Left lung (tissue), 10 donors: Measurements from ENCODE around the gene KSR1. TPM values are rescaled to one million over a fixed set of nuclear protein-coding genes. Genes with fewer than 3 reads are reported as not detected.
A peak's percentile ranks its signal among the peaks of the same experiment; 100 is the strongest.

Experiments
- ATAC-seq: fragments of 200-7000 bp; cut with Tn5 transposase; one replicate; pipeline ENCODE4 v1.9.1; 2020; ENCODE audit warnings: moderate library complexity
- DNase-seq, 4 donors: peaks; one replicate each; pipeline ENCODE4 v3.0.0-alpha.2; 2013 to 2020
- H3K27ac ChIP-seq, 2 donors: fragments of 200-600 bp; sonication (generic) in 1 of 2; one replicate each; pipeline versions ENCODE4 v1.5.0 to v1.8.0; 2020 to 2021
- H3K27me3 ChIP-seq, 2 donors: fragments of 200-600 bp; sonication (generic) in 1 of 2; one replicate each; pipeline versions ENCODE4 v1.5.0 to v1.8.0; 2020 to 2021
- H3K36me3 ChIP-seq, 2 donors: fragments of 200-600 bp; sonication (generic) in 1 of 2; one replicate each; pipeline versions ENCODE4 v1.5.0 to v1.8.0; 2020 to 2021
- H3K4me1 ChIP-seq, 2 donors: fragments of 200-600 bp; one replicate each; pipeline ENCODE4 v1.8.0; 2021
- H3K4me3 ChIP-seq, 2 donors: fragments of 200-600 bp; sonication (generic) in 1 of 2; one replicate each; pipeline versions ENCODE4 v1.5.0 to v1.8.0; 2020 to 2021; ENCODE audit warnings: mild to moderate bottlenecking in 1 of 2
- H3K9me3 ChIP-seq, 2 donors: fragments of 200-600 bp; sonication (generic) in 1 of 2; one replicate each; pipeline versions ENCODE4 v1.5.0 to v1.8.0; 2020 to 2021
- intact Hi-C, 2 donors: fragments of 100-400 bp; cut with DNase I; formaldehyde crosslinking; loops; one replicate each; pipeline versions ENCODE4 v1.11.2 to v1.14.2; 2022
- polyA plus RNA-seq, 6 donors: library from polyadenylated mRNA; unstranded; fragments of 120-200 nt; gene quantifications; one replicate each; pipeline ENCODE4 v1.2.1, GENCODE V29; 2013; ENCODE audit not compliant: insufficient read length in 6 of 6
- total RNA-seq, 2 donors: library from RNA; stranded (reverse); fragmentation: NEBNext Ultra II Directional; extraction: Animal tissue kit (Norgen Biotek cat#: 25700); gene quantifications; one replicate each; pipeline ENCODE4 v1.2.1, GENCODE V29; 2021
- TF ChIP-seq, protein P1 (sequence below), 2 donors: fragments of 200-600 bp; sonication (generic) in 1 of 2; IDR thresholded peaks; one replicate each; pipeline versions ENCODE4 v1.5.0 to v1.8.0; 2021; ENCODE audit warnings: antibody characterized with exemption in 2 of 2
- donor health status: DM: no; HTN: yes; CAD: no.
- donor health status: DM: no; HTN: no; CAD: no.

Gene KSR1
- total and polyA plus RNA-seq, 8 donors = 35.0 to 70.0 (median 62.5) TPM

DNA sequence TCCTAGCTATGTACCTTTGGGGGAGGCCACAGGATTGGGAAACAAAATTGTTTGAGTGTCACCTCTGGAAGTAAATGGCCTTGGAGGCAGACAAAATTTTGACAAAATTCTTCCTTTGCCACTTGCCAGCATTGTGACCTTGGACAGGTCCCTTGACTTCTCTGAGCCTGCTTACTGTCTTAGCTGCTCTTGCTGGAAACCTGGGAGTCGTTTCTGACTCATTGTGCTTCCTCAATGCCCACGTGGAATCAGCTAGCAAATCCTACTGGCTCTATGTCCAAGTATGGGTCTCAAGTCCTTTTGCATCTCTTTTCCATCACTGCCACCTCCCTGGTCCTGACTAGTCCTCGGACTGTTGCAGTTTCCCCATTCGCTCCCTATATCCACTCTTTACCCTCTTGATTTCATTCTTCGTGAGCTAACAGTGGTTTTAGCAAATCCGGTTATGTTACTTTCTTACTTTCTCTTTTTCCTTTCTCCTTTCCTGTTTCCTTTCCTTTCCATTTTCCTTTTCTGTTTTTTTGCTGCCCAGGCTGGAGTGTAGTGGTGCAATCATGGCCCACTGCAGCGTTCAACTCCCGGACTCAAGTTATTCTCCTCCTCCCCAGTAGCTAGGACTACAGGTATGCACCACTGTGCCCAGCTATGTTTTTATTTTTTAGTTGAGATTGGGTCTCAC lies 106.7 kb downstream of the KSR1 start:
- DNase-seq = no peak
- H3K4me1 ChIP-seq = peaks cover 22 to 73% of the 10 kb centered on the region in 2 donors
- intact Hi-C loops = no loop called here
- H3K27me3 ChIP-seq = no peaks in the 10 kb centered on the region
- no peaks in the 10 kb centered on the region for H3K9me3 ChIP-seq
- TF ChIP-seq, protein P1, sequence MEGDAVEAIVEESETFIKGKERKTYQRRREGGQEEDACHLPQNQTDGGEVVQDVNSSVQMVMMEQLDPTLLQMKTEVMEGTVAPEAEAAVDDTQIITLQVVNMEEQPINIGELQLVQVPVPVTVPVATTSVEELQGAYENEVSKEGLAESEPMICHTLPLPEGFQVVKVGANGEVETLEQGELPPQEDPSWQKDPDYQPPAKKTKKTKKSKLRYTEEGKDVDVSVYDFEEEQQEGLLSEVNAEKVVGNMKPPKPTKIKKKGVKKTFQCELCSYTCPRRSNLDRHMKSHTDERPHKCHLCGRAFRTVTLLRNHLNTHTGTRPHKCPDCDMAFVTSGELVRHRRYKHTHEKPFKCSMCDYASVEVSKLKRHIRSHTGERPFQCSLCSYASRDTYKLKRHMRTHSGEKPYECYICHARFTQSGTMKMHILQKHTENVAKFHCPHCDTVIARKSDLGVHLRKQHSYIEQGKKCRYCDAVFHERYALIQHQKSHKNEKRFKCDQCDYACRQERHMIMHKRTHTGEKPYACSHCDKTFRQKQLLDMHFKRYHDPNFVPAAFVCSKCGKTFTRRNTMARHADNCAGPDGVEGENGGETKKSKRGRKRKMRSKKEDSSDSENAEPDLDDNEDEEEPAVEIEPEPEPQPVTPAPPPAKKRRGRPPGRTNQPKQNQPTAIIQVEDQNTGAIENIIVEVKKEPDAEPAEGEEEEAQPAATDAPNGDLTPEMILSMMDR (IDR thresholded peaks at IDR 0.05) = no peak
- H3K4me3 ChIP-seq = no peak overlapping the region
- ATAC-seq = no peak
- peaks cover 0 to 2% of the 10 kb centered on the region in 2 donors for H3K36me3 ChIP-seq
- H3K27ac ChIP-seq = peak overlapping the region; percentile 29 to 60

DNA sequence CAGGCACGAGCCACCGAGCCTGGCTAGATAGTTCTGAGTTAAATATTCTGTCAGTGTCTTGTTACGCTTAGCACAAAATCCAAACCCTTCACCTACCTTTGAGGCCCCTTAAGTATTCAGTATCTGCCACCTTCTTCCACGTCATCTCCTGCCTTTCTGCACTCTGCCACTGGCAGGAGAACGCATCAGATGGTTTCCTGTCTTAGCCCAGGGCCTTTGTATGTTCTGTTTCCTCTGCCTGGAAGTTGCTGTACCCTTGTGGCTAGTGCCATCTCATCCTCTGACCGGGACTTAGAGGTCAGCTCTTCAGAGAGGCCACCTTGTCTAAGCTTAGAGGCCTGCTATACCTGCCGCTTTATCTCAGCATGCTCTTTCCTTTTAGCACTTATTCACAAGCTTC lies 107.3 kb downstream of the KSR1 start:
- Histone ChIP-seq H3K4me3 (no peak overlapping the region), H3K27ac (peak overlapping the region; percentile 29 to 60), H3K4me1 (peaks cover 22 to 74% of the 10 kb centered on the region in 2 donors), H3K9me3 (no peaks in the 10 kb centered on the region), H3K36me3 (no peaks in the 10 kb centered on the region), H3K27me3 (no peaks in the 10 kb centered on the region)
- TF ChIP-seq, protein P1 (IDR thresholded peaks at IDR 0.05) = no peak
- intact Hi-C loops = no loop called here
- ATAC-seq = no peak
- no peak for DNase-seq

DNA sequence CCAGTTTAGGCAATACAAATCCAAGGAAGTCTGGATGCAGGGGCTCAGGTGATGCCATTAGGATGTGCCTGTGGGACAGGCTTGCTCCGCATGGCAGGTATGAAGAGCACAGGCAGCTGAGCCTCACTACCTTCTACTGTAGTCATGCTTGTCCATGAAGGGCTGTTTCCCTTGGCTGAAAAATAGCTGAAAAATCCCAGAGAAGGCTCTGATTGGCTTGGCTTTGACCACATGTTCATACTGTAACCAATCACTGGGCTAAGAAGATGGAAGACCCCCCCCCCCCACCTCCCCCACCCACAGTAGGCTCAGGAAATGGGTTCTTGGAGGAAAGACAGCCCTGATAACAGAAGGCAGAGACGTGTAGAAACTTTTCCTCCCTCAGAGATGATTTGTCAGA lies 108.2 kb downstream of the KSR1 start:
- no peak overlapping the region for H3K4me3 ChIP-seq
- DNase-seq (no peak), ATAC-seq (no peak)
- H3K4me1 ChIP-seq = peaks cover 16 to 71% of the 10 kb centered on the region in 2 donors
- H3K27me3 ChIP-seq = no peaks in the 10 kb centered on the region
- no peaks in the 10 kb centered on the region for H3K9me3 ChIP-seq
- TF ChIP-seq, protein P1 (IDR thresholded peaks at IDR 0.05) = no peak
- intact Hi-C loops = no loop called here
- H3K36me3 ChIP-seq = no peaks in the 10 kb centered on the region
- H3K27ac ChIP-seq = peak overlapping the region in 1 of 2 donors; percentile 1

DNA sequence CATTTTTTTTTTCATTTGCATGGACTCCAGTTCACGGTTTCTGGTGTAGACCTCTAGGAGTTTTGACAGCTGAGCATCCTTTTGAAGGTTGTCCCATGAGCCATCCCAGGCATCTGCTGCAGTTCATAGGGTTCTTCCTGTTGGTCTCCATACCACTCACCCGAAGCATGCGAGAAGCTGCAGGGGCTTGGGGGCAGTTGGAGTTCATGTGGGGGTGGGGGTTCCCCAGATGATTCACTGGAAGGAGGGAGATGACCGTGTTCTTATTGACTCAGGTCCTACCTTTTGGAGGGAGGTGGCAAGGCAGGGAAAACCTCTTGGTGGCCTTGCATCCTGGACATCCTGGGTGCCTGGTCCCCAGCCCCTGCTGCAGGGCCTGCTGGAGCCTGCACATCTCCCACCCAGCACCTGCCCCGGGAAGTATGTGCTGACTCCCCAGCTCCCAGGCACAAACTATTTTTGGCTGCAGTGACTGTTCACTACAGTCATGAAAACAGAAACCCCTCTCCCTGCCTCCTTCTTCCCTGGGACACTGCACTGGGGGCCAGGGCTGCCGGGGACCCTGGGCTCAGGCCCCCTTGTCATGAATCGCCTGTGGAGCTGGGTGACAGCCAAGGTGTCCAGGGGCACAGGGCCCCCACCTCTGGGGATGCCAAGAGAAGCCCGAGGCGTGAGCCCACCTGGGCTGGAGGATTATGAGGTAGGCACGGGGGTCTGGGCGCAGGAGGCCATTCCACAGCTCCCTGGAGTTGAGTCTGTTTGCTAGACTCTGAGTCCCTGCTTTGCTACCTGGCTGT lies 109.8 kb downstream of the KSR1 start:
- Histone ChIP-seq H3K27ac (peak overlapping the region; percentile 26 to 60), H3K9me3 (no peaks in the 10 kb centered on the region), H3K27me3 (no peaks in the 10 kb centered on the region), H3K36me3 (no peaks in the 10 kb centered on the region), H3K4me1 (peaks cover under 1 to 55% of the 10 kb centered on the region in 2 donors), H3K4me3 (no peak overlapping the region)
- intact Hi-C loops = no loop called here
- ATAC-seq (no peak), DNase-seq (no peak)
- TF ChIP-seq, protein P1 (IDR thresholded peaks at IDR 0.05) = no peak
